ENCODE measurements around the gene LRRC23.

- TF ChIP-seq CTCF (IDR thresholded peaks at IDR 0.05; ENCODE audit: poor library complexity, severe bottlenecking) (no peak), EP300 (conservative IDR thresholded peaks at IDR 0.05; ENCODE audit: poor library complexity, severe bottlenecking) (no peak), REST (IDR thresholded peaks at IDR 0.05; ENCODE audit: borderline replicate concordance) (no peak), POLR2AphosphoS5 (IDR thresholded peaks at IDR 0.05) (no peak), MXI1 (conservative IDR thresholded peaks at IDR 0.05; ENCODE audit: poor library complexity, severe bottlenecking) (no peak), SMC3 (conservative IDR thresholded peaks at IDR 0.05; ENCODE audit: poor library complexity) (no peak), TAF1 (IDR thresholded peaks at IDR 0.05; ENCODE audit: low read depth) (no peak), EZH2 (IDR thresholded peaks at IDR 0.05; ENCODE audit: borderline replicate concordance, insufficient read depth, low read length, poor library complexity, severe bottlenecking) (no peak), RAD21 (conservative IDR thresholded peaks at IDR 0.05) (no peak)
Measured at GRCh38 chr12:6935371-6936193, 31.0 kb downstream of the LRRC23 start.

Data from neural cell (in vitro differentiated cells).